GM18511 (cell line): ENCODE measurements around the gene LCE1C.

ENCODE experiments used
- ATAC-seq: cut with Tn5 transposase; IDR thresholded peaks from one replicate; pipeline ENCODE4 v1.9.1; 2021; ENCODE audit warnings: mild to moderate bottlenecking, moderate library complexity; ENCODE audit not compliant: unreplicated experiment

Gene LCE1C

DNA sequence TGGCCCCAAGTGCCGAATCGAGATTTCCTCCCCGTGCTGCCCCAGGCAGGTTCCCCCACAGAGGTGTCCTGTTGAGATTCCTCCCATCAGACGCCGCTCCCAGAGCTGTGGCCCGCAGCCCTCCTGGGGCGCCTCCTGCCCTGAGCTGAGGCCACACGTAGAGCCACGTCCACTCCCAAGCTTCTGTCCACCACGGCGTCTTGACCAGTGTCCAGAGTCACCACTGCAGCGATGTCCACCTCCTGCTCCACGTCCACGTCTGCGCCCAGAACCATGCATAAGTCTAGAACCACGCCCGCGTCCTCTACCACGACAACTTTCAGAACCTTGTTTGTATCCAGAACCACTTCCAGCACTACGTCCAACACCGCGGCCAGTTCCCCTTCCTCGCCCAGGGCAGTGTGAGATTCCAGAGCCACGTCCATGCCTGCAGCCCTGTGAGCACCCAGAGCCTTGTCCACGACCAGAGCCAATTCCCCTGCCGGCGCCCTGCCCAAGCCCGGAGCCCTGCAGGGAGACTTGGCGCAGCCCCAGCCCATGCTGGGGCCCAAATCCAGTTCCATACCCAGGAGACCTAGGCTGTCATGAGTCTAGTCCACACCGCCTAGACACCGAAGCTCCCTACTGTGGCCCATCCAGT, 45.8 kb downstream of the LCE1C start:
- no peak for ATAC-seq

DNA sequence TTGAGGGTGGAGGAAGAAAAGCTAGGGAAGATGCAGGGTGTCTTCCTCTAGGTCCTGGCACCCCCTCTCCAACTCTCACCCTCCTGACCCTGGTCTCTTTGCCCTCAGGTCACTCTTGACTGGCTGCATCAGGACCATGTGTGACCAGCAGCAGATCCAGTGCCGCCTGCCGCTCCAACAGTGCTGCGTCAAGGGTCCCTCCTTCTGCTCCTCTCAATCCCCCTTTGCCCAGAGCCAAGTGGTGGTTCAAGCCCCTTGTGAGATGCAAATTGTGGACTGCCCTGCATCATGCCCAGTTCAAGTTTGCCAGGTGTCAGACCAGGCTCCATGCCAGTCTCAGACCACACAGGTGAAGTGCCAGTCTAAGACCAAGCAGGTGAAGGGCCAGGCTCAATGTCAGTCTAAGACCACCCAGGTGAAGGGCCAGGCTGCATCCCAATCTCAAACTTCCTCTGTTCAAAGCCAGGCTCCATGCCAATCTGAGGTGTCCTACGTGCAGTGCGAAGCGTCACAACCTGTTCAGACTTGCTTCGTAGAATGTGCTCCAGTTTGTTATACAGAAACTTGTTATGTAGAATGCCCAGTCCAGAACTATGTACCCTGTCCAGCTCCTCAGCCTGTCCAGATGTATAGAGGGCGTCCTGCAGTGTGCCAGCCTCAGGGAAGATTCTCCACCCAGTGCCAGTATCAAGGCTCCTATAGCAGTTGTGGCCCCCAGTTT, 46.8 kb downstream of the LCE1C start:
- ATAC-seq, result no peak

DNA sequence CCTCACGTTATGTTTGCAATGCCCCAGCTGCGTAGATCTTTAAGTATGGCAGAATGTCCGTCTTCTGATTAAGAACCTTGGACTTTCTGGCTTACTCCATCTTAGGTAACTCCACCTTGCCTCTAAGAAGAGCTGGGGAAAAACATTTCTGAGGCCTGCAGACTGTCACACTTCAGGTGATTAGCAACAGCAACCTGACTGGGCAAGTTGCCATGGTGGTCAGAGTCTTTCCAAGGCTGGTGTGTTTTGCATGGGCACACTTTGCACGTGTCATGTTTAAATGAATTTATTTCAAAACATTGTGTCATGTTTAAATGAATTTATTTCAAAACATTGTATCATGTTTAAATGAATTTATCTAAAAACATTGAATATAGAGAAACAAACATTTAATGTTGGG, 47.8 kb downstream of the LCE1C start:
- ATAC-seq, result no peak

DNA sequence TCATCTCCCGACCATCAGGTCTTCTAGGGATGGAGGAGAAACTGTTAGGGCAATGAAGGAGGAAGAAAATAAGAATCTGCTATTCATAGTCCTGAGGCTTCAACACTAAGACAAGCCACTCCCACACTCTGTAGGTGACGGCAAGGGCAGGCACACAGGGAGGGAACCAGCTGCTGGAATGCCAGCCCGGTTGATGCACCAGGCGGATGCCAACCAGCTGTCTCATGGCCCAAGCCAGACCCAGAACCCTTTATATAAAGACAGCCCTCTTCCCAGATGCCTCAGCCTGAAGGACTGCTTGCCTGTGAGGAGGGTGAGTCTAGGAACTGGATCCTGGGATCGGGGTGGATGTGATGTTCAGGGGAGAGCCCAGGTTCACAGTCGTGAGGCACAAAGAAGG, 48.7 kb downstream of the LCE1C start, which contains the start of gene KPRP:
KPRP (plus strand) TSS at position 279 of the 400 bp plus-strand sequence. CDS start 1,564 bp downstream, outside the sequence.
- ATAC-seq, result no peak

DNA sequence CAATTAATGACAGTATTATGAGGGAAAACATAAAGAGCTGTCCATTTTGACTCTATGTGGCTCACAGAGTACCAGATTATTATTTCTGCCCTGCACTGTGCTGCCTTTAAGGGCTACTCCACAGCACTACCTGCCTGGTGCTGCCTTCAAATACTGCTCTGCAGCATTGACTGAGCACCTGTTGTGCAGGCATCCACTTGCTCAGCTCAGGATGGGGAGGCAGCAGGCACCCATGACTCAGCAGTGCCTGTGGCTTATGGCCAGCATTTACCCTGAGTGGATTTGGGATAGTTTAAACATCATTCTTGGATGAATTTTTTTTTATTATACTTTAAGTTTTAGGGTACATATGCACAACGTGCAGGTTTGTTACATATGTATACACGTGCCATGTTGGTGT, 49.6 kb downstream of the LCE1C start:
- no peak for ATAC-seq
